Neural progenitor cell (in vitro differentiated cells): Measurements from ENCODE around the gene TIGD7.

Experiments
- EZH2 ChIP-seq: fragments of 200-600 bp; sonication (generic); IDR thresholded peaks from 2 replicates; pipeline ENCODE4 v1.6.1; 2017; ENCODE audit warnings: antibody characterized with exemption, mild to moderate bottlenecking, moderate library complexity
- EZH2phosphoT487 ChIP-seq: fragments of 200-600 bp; sonication (generic); IDR thresholded peaks from 2 replicates; pipeline ENCODE4 v1.6.1; 2017; ENCODE audit warnings: antibody characterized with exemption
- TF ChIP-seq, protein P1 (sequence below): fragments of 200-600 bp; sonication (generic); IDR thresholded peaks from 2 replicates; pipeline ENCODE4 v1.5.1; 2017; ENCODE audit warnings: antibody characterized with exemption, mild to moderate bottlenecking

DNA sequence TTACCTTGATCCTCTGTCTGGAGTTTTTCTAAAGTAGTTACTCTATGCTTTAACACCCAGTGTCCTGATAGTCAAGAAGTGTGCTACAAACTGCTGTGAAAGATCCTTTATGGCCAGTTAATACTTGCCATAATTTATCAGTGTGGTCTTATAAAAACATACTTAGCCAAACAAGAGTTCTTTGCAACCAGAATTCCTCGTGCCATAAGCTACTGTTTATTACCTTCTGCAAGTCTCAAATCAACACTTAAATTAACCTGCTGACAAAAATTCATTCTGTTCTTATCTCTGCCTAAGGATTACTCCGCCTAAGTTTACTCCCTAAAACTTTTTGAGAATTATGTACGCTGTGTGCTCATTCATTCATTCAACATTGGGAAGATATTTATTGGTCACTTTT is 22.9 kb upstream of the TIGD7 start:
- TF ChIP-seq, protein P1, sequence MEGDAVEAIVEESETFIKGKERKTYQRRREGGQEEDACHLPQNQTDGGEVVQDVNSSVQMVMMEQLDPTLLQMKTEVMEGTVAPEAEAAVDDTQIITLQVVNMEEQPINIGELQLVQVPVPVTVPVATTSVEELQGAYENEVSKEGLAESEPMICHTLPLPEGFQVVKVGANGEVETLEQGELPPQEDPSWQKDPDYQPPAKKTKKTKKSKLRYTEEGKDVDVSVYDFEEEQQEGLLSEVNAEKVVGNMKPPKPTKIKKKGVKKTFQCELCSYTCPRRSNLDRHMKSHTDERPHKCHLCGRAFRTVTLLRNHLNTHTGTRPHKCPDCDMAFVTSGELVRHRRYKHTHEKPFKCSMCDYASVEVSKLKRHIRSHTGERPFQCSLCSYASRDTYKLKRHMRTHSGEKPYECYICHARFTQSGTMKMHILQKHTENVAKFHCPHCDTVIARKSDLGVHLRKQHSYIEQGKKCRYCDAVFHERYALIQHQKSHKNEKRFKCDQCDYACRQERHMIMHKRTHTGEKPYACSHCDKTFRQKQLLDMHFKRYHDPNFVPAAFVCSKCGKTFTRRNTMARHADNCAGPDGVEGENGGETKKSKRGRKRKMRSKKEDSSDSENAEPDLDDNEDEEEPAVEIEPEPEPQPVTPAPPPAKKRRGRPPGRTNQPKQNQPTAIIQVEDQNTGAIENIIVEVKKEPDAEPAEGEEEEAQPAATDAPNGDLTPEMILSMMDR = no peak
- no peak for TF ChIP-seq EZH2phosphoT487
- no peak for TF ChIP-seq EZH2
